Dendritic cell treated with granulocyte-macrophage colony-stimulating factor and Interleukin-4, amounts not matched to agents 40 ng/mL and 50 ng/mL, for 4 days (primary cell): Measurements from ENCODE around the gene MDH2.
A peak's percentile ranks its signal among the peaks of the same experiment; 100 is the strongest.
"Not testable (repeated sequence)": the region's sequence is repeated elsewhere in the genome, so short reads cannot be mapped to it uniquely, and the experiment has no call there.

ENCODE experiments used
- H3K27ac Mint-ChIP-seq: one replicate; pipeline ENCODE4 v1.8.0; 2022; ENCODE audit warnings: mild to moderate bottlenecking, mixed read lengths
- H3K27me3 Mint-ChIP-seq: one replicate; pipeline ENCODE4 v1.8.0; 2022; ENCODE audit warnings: mild to moderate bottlenecking, mixed read lengths
- H3K36me3 Mint-ChIP-seq: one replicate; pipeline ENCODE4 v1.8.0; 2022; ENCODE audit warnings: low read depth, mixed read lengths
- H3K4me1 Mint-ChIP-seq: one replicate; pipeline ENCODE4 v1.8.0; 2022; ENCODE audit warnings: low read depth, mixed read lengths
- H3K4me3 Mint-ChIP-seq: one replicate; pipeline ENCODE4 v1.8.0; 2022; ENCODE audit warnings: mild to moderate bottlenecking, moderate library complexity, mixed read lengths
- H3K9me3 Mint-ChIP-seq: one replicate; pipeline ENCODE4 v1.8.0; 2022; ENCODE audit warnings: mixed read lengths
- intact Hi-C: fragments of 100-400 bp; cut with micrococcal nuclease; formaldehyde crosslinking; loops from one replicate; pipeline ENCODE4 v1.15.0; 2022

MDH2 gene, protein sequence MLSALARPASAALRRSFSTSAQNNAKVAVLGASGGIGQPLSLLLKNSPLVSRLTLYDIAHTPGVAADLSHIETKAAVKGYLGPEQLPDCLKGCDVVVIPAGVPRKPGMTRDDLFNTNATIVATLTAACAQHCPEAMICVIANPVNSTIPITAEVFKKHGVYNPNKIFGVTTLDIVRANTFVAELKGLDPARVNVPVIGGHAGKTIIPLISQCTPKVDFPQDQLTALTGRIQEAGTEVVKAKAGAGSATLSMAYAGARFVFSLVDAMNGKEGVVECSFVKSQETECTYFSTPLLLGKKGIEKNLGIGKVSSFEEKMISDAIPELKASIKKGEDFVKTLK

DNA sequence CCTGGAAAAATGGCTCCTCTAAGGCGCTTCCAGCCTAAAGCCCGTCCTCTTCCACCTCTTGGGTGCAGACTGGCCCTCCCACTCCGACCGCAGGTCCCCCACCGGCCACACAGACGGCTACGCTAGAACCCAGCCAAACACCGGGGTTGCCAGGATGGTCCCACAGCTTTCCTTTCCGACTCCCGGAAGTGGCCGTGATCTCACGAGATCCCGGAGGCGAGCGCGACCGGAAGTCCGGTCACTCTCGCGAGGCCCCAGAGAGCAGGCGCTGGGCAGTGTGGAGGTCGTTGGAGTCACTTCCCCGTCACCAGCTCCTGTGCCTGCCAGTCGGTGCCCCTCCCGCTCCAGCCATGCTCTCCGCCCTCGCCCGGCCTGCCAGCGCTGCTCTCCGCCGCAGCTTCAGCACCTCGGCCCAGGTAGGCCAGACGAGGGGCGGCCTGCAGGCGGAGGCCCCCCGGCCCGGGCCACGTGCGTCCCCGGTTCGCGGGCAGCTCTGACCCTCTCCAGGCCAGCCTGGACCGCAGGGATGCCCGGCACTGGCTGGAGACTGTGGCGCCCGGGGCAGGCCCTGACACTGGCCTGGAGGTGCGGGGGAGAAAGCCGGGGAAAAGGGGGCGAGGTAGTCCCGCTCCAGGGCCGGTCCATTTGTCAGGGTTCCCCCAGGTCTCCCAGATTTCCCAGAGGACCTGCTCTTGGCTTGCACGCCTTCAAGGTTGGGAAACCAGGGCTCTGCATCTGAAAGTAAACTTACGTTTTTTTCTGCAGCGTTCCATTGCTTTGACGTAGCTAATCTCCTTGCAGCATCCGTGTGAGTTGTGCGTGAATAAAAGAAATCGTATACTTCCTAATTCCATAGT lies at the start of gene MDH2, which contains the start of gene STYXL1:
Gene MDH2 (plus strand): TSS at position 296 of the 857 bp plus-strand sequence. CDS start 55 bp downstream, at position 351.
Gene STYXL1 (minus strand): TSS at position 190 of the 857 bp plus-strand sequence. CDS start 17,477 bp downstream, outside the sequence.
- H3K4me3 Mint-ChIP-seq = peak within 1 kb of the TSS; percentile 91
- H3K36me3 Mint-ChIP-seq = peaks cover 63% of the 10 kb centered on the region
- H3K27me3 Mint-ChIP-seq = no peaks in the 10 kb centered on the region
- H3K4me1 Mint-ChIP-seq = peaks cover 67% of the 10 kb centered on the region
- intact Hi-C loops = loop anchor here (5.0 kb wide), 1 partner anchor 521 kb away; no protein-coding TSS in a partner anchor
- peak within 1 kb of the TSS; percentile 92 for H3K27ac Mint-ChIP-seq
- H3K9me3 Mint-ChIP-seq = no peaks in the 10 kb centered on the region

DNA sequence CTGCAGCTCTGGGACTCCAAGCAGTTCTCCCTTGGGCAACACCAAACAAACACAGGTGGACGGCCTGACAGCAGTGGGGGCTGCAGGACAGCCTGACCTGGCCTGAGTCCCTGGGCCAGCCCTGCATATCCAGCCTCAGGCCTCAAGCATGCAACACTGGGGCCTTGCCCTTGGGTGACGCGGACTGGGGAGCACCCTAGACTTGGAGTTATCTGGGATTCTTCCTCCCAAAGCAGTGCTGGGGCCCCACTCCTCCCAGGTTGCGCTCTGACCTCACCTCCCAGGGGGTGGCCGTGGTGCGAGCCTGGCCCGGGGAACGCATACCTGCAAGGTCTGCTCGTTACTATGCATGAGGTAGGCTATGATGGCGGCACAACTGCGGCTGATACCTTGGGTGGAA lies 47.3 kb upstream of the MDH2 start:
- H3K27ac Mint-ChIP-seq = no peak overlapping the region
- no peaks in the 10 kb centered on the region for H3K9me3 Mint-ChIP-seq
- intact Hi-C loops = loop anchor here (10.0 kb wide), 1 partner anchor 56 kb away; no protein-coding TSS in a partner anchor
- no peak overlapping the region for H3K4me3 Mint-ChIP-seq
- peaks cover 92% of the 10 kb centered on the region for H3K36me3 Mint-ChIP-seq
- no peaks in the 10 kb centered on the region for H3K27me3 Mint-ChIP-seq
- peaks cover 28% of the 10 kb centered on the region for H3K4me1 Mint-ChIP-seq

DNA sequence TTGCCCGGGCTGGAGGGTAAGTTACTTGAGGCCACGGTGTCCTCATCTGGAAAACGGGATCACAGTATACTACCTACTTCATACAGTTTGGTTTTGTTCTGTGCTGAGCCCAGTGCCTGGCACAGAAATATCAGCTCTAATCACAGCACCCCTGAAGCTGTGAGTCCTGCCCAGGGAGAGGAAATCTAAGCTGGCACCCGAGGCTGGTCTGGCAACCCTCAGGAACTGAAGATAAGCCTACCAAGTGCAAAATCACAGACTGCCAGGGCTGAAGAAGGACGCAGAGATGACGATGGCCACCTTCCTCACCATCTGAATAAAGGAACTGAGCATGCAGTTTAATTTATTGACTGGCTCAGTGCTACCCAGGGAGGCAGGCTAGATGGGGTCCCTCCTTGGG lies 45.8 kb upstream of the MDH2 start:
- H3K27ac Mint-ChIP-seq = no peak overlapping the region
- H3K9me3 Mint-ChIP-seq = no peaks in the 10 kb centered on the region
- H3K4me3 Mint-ChIP-seq = no peak overlapping the region
- H3K4me1 Mint-ChIP-seq = peaks cover 12% of the 10 kb centered on the region
- peaks cover 92% of the 10 kb centered on the region for H3K36me3 Mint-ChIP-seq
- intact Hi-C loops = loop anchor here (10.0 kb wide), 1 partner anchor 57 kb away; no protein-coding TSS in a partner anchor
- no peaks in the 10 kb centered on the region for H3K27me3 Mint-ChIP-seq

DNA sequence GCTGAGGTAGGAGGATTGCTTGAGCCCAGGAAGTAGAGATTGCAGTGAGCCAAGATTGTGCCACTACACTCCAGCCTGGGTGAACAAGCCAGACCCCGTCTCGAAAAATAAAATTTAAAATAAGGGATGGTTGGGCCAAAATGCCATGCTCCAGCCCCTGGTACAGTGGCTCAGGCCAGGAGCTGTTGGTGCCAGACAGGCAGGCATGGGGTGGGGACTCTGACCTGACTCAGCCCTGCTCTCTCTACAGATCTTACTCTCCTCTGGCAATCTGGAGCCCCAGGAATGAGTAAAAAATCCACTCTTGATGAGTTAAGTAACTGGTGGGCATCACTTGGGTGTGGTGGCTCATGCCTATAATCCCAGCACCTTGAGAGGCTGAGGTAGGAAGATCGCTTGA lies 45.1 kb upstream of the MDH2 start:
- Mint-ChIP-seq H3K4me3 (no peak overlapping the region), H3K27ac (no peak overlapping the region), H3K36me3 (peaks cover 94% of the 10 kb centered on the region), H3K9me3 (no peaks in the 10 kb centered on the region), H3K27me3 (no peaks in the 10 kb centered on the region), H3K4me1 (peaks cover 5% of the 10 kb centered on the region)
- intact Hi-C loops = loop anchor here (10.0 kb wide), 1 partner anchor 58 kb away; no protein-coding TSS in a partner anchor

DNA sequence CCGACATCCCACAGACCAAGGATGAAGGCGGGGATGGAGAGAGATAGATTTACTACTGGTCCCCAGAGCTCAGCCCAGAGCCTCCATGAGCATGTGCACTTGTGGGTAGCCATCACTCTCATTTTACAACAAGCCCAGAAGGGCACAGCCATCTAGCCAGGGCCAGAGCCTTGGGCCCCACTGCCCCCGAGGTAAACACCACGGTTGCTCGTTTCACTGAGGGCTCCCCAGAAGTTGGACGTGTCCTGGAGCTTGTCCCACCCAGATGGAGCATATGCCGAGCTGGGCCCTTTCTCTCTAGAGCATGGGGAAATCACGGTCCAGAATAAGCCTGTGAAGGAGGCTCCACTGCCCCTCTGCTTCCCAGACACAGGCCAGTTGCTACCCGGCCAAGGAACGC lies 44.6 kb upstream of the MDH2 start:
- Mint-ChIP-seq H3K36me3 (peaks cover 95% of the 10 kb centered on the region), H3K9me3 (no peaks in the 10 kb centered on the region), H3K4me3 (no peak overlapping the region), H3K27me3 (no peaks in the 10 kb centered on the region), H3K4me1 (peaks cover 7% of the 10 kb centered on the region), H3K27ac (no peak overlapping the region)
- intact Hi-C loops = loop anchor here (10.0 kb wide), 1 partner anchor 59 kb away; no protein-coding TSS in a partner anchor

DNA sequence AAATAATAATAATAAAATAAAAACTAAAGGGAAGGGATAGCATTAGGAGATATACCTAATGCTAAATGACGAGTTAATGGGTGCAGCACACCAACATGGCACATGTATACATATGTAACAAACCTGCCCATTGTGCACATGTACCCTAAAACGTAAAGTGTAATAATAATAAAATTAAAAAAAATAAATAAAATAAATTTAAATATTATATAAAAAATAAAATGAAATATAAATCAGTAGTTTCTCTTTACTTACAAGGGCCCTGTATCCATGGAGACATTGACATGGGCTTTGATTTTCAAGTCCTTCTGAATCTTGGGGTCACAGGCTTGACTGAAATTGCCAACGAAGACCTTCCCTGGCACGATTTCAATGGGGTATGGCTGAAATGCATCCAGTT lies 42.9 kb upstream of the MDH2 start:
- H3K4me3 Mint-ChIP-seq, H3K27me3 Mint-ChIP-seq, H3K9me3 Mint-ChIP-seq, H3K27ac Mint-ChIP-seq: not testable (repeated sequence)
- H3K36me3 Mint-ChIP-seq = peaks cover 83% of the 10 kb centered on the region
- peaks cover 20% of the 10 kb centered on the region for H3K4me1 Mint-ChIP-seq
- intact Hi-C loops = loop anchor here (10.0 kb wide), 1 partner anchor 60 kb away; no protein-coding TSS in a partner anchor

DNA sequence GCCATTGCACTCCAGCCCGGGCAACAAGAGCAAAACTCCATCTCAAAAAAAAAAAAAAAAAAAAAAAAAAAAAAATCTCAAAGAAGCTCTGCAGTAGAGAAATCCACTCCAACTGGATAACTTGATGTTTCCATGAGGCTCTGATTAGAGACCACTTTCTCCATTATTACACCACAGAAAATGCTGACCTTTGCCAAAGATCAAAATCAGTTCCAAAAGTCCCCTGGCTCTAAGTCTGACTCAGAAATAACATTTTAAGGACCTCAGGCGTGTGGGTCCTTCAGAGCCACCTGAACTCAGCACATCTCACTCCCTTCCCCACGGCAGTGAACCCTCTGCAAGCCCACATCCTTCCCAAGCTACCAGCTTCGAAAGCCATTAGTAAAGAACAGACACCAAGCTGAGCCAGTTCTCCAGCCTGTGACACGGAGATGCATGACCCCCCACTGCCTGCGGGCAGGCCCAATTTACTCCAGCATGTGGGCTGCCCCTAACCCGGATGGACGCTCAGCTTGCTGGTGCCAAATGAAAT lies 39.7 kb upstream of the MDH2 start:
- H3K27ac Mint-ChIP-seq = peak overlapping the region; percentile 58
- H3K4me3 Mint-ChIP-seq = no peak overlapping the region
- intact Hi-C loops = loop anchor here (10.0 kb wide), 1 partner anchor 63 kb away; no protein-coding TSS in a partner anchor
- peaks cover 83% of the 10 kb centered on the region for H3K36me3 Mint-ChIP-seq
- peaks cover 39% of the 10 kb centered on the region for H3K4me1 Mint-ChIP-seq
- no peaks in the 10 kb centered on the region for H3K27me3 Mint-ChIP-seq
- no peaks in the 10 kb centered on the region for H3K9me3 Mint-ChIP-seq

DNA sequence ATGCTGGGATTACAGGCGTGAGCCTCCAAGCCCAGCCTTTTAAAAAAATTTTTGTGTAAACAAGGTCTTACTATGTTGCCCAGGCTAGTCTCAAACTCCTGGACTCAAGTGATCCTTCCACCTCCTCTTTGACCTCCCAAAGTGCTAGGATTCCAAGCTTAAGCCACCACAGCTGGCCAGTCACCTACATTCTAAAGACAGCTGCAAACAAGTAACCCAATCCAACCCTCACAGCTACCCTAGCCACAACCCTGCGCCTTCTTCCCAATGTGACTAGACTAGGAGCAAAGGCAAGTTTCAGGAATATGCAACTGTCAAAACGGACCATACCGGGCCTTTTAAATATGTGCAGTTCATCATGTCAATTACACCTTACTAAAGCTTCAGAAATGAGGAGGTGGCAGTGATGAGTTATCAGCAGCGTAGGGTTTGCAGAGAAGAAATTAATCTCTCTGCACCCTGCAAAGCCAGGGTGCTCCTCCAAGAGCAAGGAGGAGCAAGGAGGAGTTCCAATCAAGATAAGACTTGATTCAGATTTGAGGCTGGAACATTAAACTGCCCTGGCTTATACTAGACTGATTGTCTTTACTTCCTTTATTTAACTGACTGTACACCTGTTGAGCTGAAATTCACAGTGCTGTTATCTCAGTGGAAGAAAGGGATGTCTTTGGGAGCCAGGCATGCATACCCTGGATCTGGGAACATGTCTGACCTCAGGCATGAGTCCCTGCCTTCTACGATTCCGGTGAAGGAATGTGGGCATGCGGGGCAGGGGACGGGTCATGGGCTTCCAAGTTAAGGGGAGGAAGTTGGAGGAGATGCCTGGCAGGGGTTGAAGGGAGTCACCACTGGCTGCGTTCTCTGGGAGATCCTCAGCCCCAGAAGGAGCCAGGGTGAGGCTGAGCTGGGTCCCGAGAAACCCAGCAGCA lies 38.0 kb upstream of the MDH2 start:
- peaks cover 81% of the 10 kb centered on the region for H3K36me3 Mint-ChIP-seq
- peaks cover 39% of the 10 kb centered on the region for H3K4me1 Mint-ChIP-seq
- intact Hi-C loops = loop anchor here (10.0 kb wide), 1 partner anchor 65 kb away; no protein-coding TSS in a partner anchor
- H3K27ac Mint-ChIP-seq = peak overlapping the region; percentile 58
- H3K27me3 Mint-ChIP-seq = no peaks in the 10 kb centered on the region
- no peaks in the 10 kb centered on the region for H3K9me3 Mint-ChIP-seq
- H3K4me3 Mint-ChIP-seq = peak overlapping the region; percentile 67

DNA sequence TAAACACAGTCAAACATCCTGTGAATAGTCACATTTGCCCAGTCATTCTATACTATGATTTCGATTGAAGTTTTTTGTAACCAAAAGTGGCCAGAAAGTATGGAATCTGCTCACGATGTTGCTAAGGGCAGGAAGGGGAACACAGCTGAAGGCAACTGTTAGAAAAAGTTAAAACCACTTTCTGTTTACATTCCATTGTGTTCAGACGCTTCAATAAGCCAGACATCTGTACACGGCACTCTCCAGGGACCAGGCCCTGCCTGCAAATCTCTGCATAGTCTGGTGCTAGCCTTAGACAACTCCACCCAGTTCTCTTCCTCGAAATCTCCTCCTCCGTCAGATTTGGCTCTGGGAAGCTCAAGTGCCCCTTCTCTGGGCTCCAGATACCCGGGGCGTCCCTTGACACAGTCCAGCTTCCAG lies 36.5 kb upstream of the MDH2 start:
- Mint-ChIP-seq H3K9me3 (no peaks in the 10 kb centered on the region), H3K27me3 (no peaks in the 10 kb centered on the region), H3K27ac (no peak overlapping the region), H3K4me1 (peaks cover 48% of the 10 kb centered on the region), H3K4me3 (no peak overlapping the region), H3K36me3 (peaks cover 74% of the 10 kb centered on the region)
- intact Hi-C loops = no loop called here

DNA sequence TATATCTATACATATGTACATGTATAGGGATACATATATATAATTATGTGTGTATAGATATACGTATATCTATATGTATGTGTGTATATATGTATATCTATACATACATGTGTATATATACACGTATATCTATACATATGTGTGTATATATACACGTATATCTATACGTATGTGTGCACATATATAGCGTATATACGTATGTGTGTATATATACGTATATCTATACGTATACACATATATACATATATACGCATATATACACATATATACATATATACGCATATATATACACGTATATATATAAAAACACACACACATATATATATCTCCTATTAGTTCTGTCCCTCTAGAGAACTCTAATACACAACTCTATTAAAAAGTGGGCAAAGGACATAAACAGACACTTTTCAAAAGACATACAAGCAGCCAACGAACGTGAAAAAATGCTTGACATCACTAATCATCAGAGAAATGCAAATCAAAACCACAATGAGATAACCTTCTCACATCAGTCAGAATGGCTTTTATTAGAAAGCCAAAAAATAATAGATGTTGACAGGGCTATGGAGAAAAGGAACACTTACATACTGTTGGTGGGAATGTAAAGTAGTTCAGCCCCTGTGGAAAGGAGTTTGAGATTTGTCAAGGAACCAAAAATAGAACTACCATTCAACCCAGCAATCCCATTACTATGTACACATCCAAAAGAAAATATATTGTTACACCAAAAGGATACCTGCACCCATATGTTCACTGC lies 31.5 kb upstream of the MDH2 start:
- Mint-ChIP-seq H3K4me3 (no peak overlapping the region), H3K36me3 (peaks cover 77% of the 10 kb centered on the region), H3K27ac (no peak overlapping the region)

DNA sequence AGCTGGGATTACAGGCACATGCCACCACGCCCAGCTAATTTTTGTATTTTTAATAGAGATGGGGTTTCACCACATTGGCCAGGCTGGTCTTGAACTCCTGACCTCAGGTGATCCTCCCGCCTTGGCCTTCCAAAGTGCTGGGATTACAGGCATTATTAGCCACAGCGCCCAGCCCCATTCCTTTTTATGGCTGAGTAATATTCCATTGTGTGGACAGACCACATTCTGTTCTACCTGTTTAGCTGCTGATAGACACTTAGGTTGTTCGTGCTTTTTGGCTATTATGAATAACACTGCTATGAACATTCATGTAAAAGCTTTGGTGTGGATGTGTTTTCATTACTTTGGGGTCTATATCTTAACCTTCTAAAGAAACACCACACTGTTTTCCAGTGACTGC lies 29.4 kb upstream of the MDH2 start:
- H3K4me3 Mint-ChIP-seq, H3K27me3 Mint-ChIP-seq, intact Hi-C loops, H3K27ac Mint-ChIP-seq, H3K9me3 Mint-ChIP-seq: not testable (repeated sequence)
- peaks cover 61% of the 10 kb centered on the region for H3K36me3 Mint-ChIP-seq
- peaks cover 44% of the 10 kb centered on the region for H3K4me1 Mint-ChIP-seq

More for the DNA sequence above, 31.5 kb upstream of the MDH2 start:
- Mint-ChIP-seq H3K27me3 (no peaks in the 10 kb centered on the region), H3K9me3 (no peaks in the 10 kb centered on the region), H3K4me1 (peaks cover 28% of the 10 kb centered on the region)
- intact Hi-C loops = no loop called here

DNA sequence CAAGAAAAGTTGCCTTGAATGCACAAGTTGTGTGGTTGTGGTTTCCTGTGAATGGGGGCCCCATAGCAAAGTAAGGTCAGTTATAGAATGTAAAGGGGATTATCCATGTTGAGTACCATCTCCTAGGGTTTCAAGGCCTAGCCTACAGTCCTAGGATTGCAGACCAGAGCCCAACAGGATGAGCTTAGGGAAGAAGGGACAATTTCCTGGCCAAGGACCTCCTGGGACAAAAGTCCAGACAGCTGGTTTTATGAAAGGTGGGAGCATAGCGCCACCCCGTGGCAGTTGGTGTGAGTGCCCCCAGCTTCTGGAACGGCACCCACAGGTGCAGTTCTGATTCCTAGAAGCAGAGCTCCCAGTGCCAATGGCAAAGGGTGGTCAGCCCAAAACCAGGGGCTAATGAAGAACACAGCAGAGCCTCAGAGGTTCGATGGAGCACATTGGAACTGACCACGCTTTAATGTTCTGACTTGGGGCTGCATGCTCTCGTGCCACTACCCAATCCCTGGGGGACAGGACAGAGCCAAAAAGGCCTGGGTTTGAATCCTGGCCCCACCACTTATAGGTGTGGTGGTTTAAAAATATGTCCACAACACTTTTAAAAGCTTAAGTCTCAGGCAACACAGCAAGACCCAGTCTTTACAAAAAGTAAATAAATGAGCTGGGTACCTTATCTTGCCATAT lies 27.7 kb upstream of the MDH2 start:
- Mint-ChIP-seq H3K36me3 (peaks cover 63% of the 10 kb centered on the region), H3K27ac (no peak overlapping the region), H3K4me3 (no peak overlapping the region), H3K4me1 (peaks cover 56% of the 10 kb centered on the region), H3K27me3 (no peaks in the 10 kb centered on the region), H3K9me3 (no peaks in the 10 kb centered on the region)
- intact Hi-C loops = loop anchor here (1.0 to 5.0 kb wide), 3 partner anchors 154 to 258 kb away; no protein-coding TSS in a partner anchor
